ENCODE results near the gene KIAA0513. TPM values are rescaled to one million over a fixed set of nuclear protein-coding genes. Genes with fewer than 3 reads are reported as not detected.

Gene KIAA0513
- total and polyA plus RNA-seq, 2 of the 13 experiments (the other 11 are each of a cell fraction or from before 2014, with no cell fraction given), result 1.8 TPM

GRCh38 chr16:85078952-85079351 lies 51.4 kb downstream of the KIAA0513 start:
- CTCF ChIA-PET (ENCODE audit: low intra/inter-chr PET ratio, low total read pairs), result no interaction called here
- BruUV-seq (replicated peaks), result no TSS peak
- FAIRE-seq, result no peak
- H3K4me2 ChIP-seq (ENCODE audit: low read depth, low read length), result no peak overlapping the region
- POLR2A ChIA-PET, result no interaction called here
- no peak for DNase-seq (ENCODE audit: low spot score)
- no peak overlapping the region for H3K9ac ChIP-seq (ENCODE audit: insufficient read depth, low read depth, low read length)
- no peak overlapping the region for H3K4me3 ChIP-seq (replicated peaks in 1 of 3; ENCODE audit: insufficient read depth in 1 of 3, low read depth in 2 of 3, low read length in 3 of 3)
- no peak overlapping the region for H3K27ac ChIP-seq (ENCODE audit: extremely low read length, insufficient read depth, low read length)
- in situ Hi-C loops (cut with HindIII; ENCODE audit: extremely low pct_ligation_motif_present, low pct_unique_long_range_greater_than_20kb), result no loop called here
- no peaks in the 10 kb centered on the region for H3K79me2 ChIP-seq (ENCODE audit: insufficient read depth, low read length)
- no peaks in the 10 kb centered on the region for H4K20me1 ChIP-seq (ENCODE audit: insufficient read depth, low read length)
- peaks cover 25 to 57% of the 10 kb centered on the region in 2 experiments; a peak in 4 of 5 replicates for H3K27me3 ChIP-seq (ENCODE audit: control insufficient read depth in 1 of 2, insufficient read depth in 2 of 2, low read length in 2 of 2)
- no peaks in the 10 kb centered on the region for H3K9me3 ChIP-seq (ENCODE audit: low read length)
- no peaks in the 10 kb centered on the region for H3K36me3 ChIP-seq (replicated peaks in 1 of 2; ENCODE audit: control insufficient read depth in 1 of 2, insufficient read depth in 2 of 2, low read length in 2 of 2)
- H3K4me1 ChIP-seq (ENCODE audit: insufficient read depth, low read length), result no peaks in the 10 kb centered on the region
- 59% methylated on average over 10 of the region's 10 CpGs for WGBS (ENCODE audit: low lambda C conversion rate)
- H2AFZ ChIP-seq (ENCODE audit: low read length), result no peak overlapping the region
- ATAC-seq, result no peak
- intact Hi-C loops (cut with micrococcal nuclease; ENCODE audit: unreplicated experiment), result no loop called here
- no peak for TF ChIP-seq ZNF180 (CRISPR knock-in tag; IDR thresholded peaks at IDR 0.05; ENCODE audit: borderline replicate concordance, low read depth)
- no peak for TF ChIP-seq MEF2D (CRISPR knock-in tag; IDR thresholded peaks at IDR 0.05)
- TF ChIP-seq ZNF720 (CRISPR knock-in tag; IDR thresholded peaks at IDR 0.05), result no peak
- no peak for TF ChIP-seq ZMYM4 (CRISPR knock-in tag; IDR thresholded peaks at IDR 0.05)
- TF ChIP-seq ZBTB49 (CRISPR knock-in tag; IDR thresholded peaks at IDR 0.05; ENCODE audit: borderline replicate concordance), result no peak
- TF ChIP-seq SRSF9 (IDR thresholded peaks at IDR 0.05; ENCODE audit: borderline replicate concordance, insufficient read depth, low read depth, low read length, poor library complexity, severe bottlenecking), result no peak
- TF ChIP-seq ZNF598 (CRISPR knock-in tag; IDR thresholded peaks at IDR 0.05; ENCODE audit: borderline replicate concordance), result no peak
- TF ChIP-seq ZNF362 (CRISPR knock-in tag; IDR thresholded peaks at IDR 0.05; ENCODE audit: borderline replicate concordance), result no peak
- no peak for TF ChIP-seq PAXIP1 (CRISPR knock-in tag; conservative IDR thresholded peaks at IDR 0.05)
- TF ChIP-seq TAF1 (CRISPR knock-in tag; IDR thresholded peaks at IDR 0.05), result no peak

Measured in HepG2 (cell line).